Smooth muscle cell (in vitro differentiated cells): Measurements from ENCODE around the gene XYLT1. TPM values are rescaled to one million over a fixed set of nuclear protein-coding genes. Genes with fewer than 3 reads are reported as not detected.

Source experiments
- DNase-seq: peaks from one replicate; lab custom pipeline; 2025; ENCODE audit not compliant: unreplicated experiment; lab: John Stamatoyannopoulos, UW
- H2AFZ ChIP-seq: fragments of 200-600 bp; sonication (generic); 2 replicates; pipeline ENCODE4 v1.6.0; 2016; ENCODE audit warnings: antibody characterized with exemption, low read depth, mild to moderate bottlenecking
- H3F3A ChIP-seq: fragments of 200-600 bp; sonication (generic); 2 replicates; pipeline ENCODE4 v1.6.0; 2017; ENCODE audit warnings: antibody characterized with exemption, low read depth
- H3K27ac ChIP-seq: fragments of 200-600 bp; sonication (generic); 2 replicates; pipeline ENCODE4 v1.5.1; 2016; ENCODE audit warnings: low read depth, mild to moderate bottlenecking
- H3K27me3 ChIP-seq: fragments of 200-600 bp; sonication (generic); 2 replicates; pipeline ENCODE4 v1.6.1; 2016; ENCODE audit warnings: low read depth, mild to moderate bottlenecking
- H3K36me3 ChIP-seq: fragments of 200-600 bp; sonication (generic); 2 replicates; pipeline ENCODE4 v1.5.1; 2016; ENCODE audit warnings: low read depth
- H3K4me1 ChIP-seq: fragments of 200-600 bp; sonication (generic); 2 replicates; pipeline ENCODE4 v1.5.1; 2016; ENCODE audit warnings: low read depth
- H3K4me2 ChIP-seq: fragments of 200-600 bp; sonication (generic); 2 replicates; pipeline ENCODE4 v1.6.0; 2016; ENCODE audit warnings: mild to moderate bottlenecking
- H3K4me3 ChIP-seq: fragments of 200-600 bp; sonication (generic); 2 replicates; pipeline ENCODE4 v1.5.1; 2016; ENCODE audit warnings: mild to moderate bottlenecking
- H3K79me2 ChIP-seq: fragments of 200-600 bp; sonication (generic); 2 replicates; pipeline ENCODE4 v1.6.0; 2016; ENCODE audit warnings: low read depth, mild to moderate bottlenecking
- H3K9ac ChIP-seq: fragments of 200-600 bp; sonication (generic); 2 replicates; pipeline ENCODE4 v1.6.0; 2016; ENCODE audit warnings: low read depth
- H3K9me3 ChIP-seq: fragments of 200-600 bp; sonication (generic); replicated peaks from 2 replicates; pipeline ENCODE4 v1.5.1; 2016; ENCODE audit warnings: low read depth
- H4K20me1 ChIP-seq: fragments of 200-600 bp; sonication (generic); 2 replicates; pipeline ENCODE4 v1.6.0; 2016; ENCODE audit warnings: low read depth
- CTCF ChIP-seq: fragments of 200-600 bp; sonication (generic); IDR thresholded peaks from 2 replicates; pipeline ENCODE4 v1.5.1; 2017; ENCODE audit warnings: borderline replicate concordance, mild to moderate bottlenecking, antibody characterized with exemption; ENCODE audit not compliant: insufficient read depth, poor library complexity, severe bottlenecking
- WGBS: methylation state at CpG from one replicate; pipeline ENCODE4 v1.1.7; 2016; ENCODE audit warnings: low lambda C conversion rate; 5-methylcytosine and 5-hydroxymethylcytosine counted together
- polyA plus RNA-seq: library from polyadenylated mRNA; unstranded; fragments of >200 nt; fragmentation: Nextera tagmentation; extraction: Ambion mirVana; gene quantifications from 2 replicates; pipeline ENCODE4 v1.2.1, GENCODE V29; 2016
- total RNA-seq: library from RNA; depleted of rRNA; stranded (reverse); fragments of >200 nt; gene quantifications from 2 replicates; pipeline ENCODE4 v1.2.3, GENCODE V29; 2014

The XYLT1 gene
- total and polyA plus RNA-seq, 2 experiments from 2014 or later: 9.5 to 19.9 TPM

GRCh38 chr16:17437981-17438380 lies 32.8 kb downstream of the XYLT1 start:
- peaks cover 9% of the 10 kb centered on the region for H3K4me1 ChIP-seq
- no peak overlapping the region for H3K4me2 ChIP-seq
- H3K9ac ChIP-seq: no peak overlapping the region
- H4K20me1 ChIP-seq: peaks cover 95% of the 10 kb centered on the region
- TF ChIP-seq CTCF: no peak
- no peak for DNase-seq
- H3K27me3 ChIP-seq: no peaks in the 10 kb centered on the region
- H3F3A ChIP-seq: peaks cover 5% of the 10 kb centered on the region
- no peaks in the 10 kb centered on the region for H3K79me2 ChIP-seq
- H3K4me3 ChIP-seq: no peak overlapping the region
- no peak overlapping the region for H3K27ac ChIP-seq
- no peaks in the 10 kb centered on the region for H3K9me3 ChIP-seq
- WGBS: 85% methylated on average over 5 of the region's 5 CpGs
- no peak overlapping the region for H2AFZ ChIP-seq
- no peaks in the 10 kb centered on the region for H3K36me3 ChIP-seq

GRCh38 chr16:17437127-17437720 lies 33.5 kb downstream of the XYLT1 start:
- 74% methylated on average over 13 of the region's 13 CpGs for WGBS
- H3K9ac ChIP-seq: no peak overlapping the region
- H3K4me1 ChIP-seq: peaks cover 11% of the 10 kb centered on the region
- H3K27ac ChIP-seq: no peak overlapping the region
- no peak overlapping the region for H2AFZ ChIP-seq
- H3K79me2 ChIP-seq: no peaks in the 10 kb centered on the region
- DNase-seq: no peak
- TF ChIP-seq CTCF: no peak
- no peaks in the 10 kb centered on the region for H3K27me3 ChIP-seq
- H3K4me3 ChIP-seq: no peak overlapping the region
- no peaks in the 10 kb centered on the region for H3K36me3 ChIP-seq
- H3K4me2 ChIP-seq: no peak overlapping the region
- H4K20me1 ChIP-seq: peaks cover 95% of the 10 kb centered on the region
- peaks cover 5% of the 10 kb centered on the region for H3F3A ChIP-seq
- no peaks in the 10 kb centered on the region for H3K9me3 ChIP-seq

- Histone ChIP-seq H3K4me2 (no peak overlapping the region), H3K9me3 (no peaks in the 10 kb centered on the region), H3K27me3 (no peaks in the 10 kb centered on the region), H3K4me3 (no peak overlapping the region), H4K20me1 (peaks cover 97% of the 10 kb centered on the region), H3K36me3 (no peaks in the 10 kb centered on the region), H2AFZ (no peak overlapping the region), H3F3A (peaks cover 5% of the 10 kb centered on the region), H3K79me2 (no peaks in the 10 kb centered on the region), H3K27ac (no peak overlapping the region), H3K4me1 (peaks cover 11% of the 10 kb centered on the region), H3K9ac (no peak overlapping the region)
- no peak for DNase-seq
- WGBS: 96% methylated on average over 5 of the region's 5 CpGs
- no peak for TF ChIP-seq CTCF
These were observed 35.4 kb downstream of the XYLT1 start for GRCh38 chr16:17435318-17435717.
